ENCODE measurements around the gene LHX3.

Gene LHX3

GRCh38 chr9:136174779-136175615, 29.9 kb downstream of the LHX3 start:
- DNase-seq, result no peak

DNA sequence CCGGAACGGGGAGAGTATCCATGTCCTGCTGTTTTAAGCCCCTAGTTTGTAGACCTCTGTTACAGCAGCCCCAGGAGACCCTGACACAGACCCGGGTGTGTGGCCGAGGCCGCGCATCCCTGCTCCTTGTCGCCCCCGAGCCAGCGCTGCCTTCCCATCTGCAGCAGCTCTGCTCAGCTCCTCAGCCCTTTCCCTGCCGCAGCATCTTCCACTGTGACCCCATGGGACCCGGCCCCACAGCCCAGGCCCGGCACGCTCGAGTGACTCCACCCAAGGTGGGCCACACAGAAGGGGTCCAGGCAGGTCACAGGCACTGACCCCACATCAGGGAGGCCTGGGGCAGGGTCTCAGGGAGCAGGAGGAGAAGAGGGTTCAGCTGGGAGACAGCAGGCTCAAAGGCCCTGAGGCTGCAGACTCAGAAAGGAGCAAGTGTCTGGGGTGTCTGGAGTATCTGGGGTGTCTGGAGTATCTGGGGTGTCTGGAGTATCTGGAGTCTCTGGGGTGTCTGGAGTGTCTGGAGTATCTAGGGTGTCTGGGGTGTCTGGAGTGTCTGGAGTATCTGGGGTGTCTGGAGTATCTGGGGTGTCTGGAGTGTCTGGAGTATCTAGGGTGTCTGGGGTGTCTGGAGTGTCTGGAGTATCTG, 31.2 kb downstream of the LHX3 start:
- DNase-seq, result no peak

- DNase-seq, result no peak
Observed at GRCh38 chr9:136172412-136173079, 32.4 kb downstream of the LHX3 start.

- no peak for DNase-seq
Observed at GRCh38 chr9:136171801-136172411, 33.0 kb downstream of the LHX3 start.

GRCh38 chr9:136171009-136171800, 33.7 kb downstream of the LHX3 start:
- DNase-seq, result no peak

DNA sequence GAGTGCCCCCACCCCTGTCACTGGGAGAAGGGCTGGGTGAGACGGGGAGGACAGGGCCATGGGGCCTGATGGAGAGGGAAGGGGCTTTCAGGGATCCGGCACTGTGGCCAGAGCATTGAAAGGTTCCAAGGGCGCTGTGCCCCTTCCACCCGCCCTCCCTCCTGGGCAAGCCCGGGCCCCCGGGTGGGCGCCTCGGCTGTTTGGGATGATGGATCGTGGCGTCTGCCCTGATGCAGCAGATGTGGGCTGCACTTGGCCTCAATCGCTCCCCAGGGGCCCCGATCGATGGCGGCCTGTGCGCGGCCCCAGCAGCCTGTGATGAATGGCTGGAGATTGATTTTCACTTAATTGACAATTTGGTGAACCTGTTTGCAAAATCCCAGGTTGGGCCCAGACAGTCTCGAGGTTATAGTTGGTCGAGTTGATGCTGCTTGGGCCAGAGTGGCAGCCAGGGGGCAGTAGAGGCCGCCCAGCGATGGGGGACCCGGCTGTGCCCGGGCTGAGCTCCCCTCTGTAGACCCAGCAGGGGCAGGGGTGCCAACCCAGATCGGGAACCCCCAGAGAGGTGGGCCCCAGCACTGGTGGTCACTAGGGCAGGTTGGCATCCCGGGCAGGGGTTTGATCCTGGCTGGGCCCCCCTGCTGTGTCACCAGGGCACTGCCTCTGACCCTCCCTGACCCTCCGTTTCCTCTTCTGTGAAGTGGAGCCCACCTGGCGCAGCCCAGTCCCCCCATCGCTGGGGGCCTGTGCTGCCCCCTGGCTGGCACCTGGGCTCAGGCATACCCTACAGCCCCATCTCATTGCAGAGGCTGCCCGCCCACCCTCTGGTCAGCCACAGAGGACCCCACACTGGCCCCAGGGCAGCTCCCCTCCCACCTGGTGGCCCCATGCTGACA, 34.7 kb downstream of the LHX3 start:
- DNase-seq, result peak in 3 of 14 donors; percentile 12 to 22 (median 17)

DNA sequence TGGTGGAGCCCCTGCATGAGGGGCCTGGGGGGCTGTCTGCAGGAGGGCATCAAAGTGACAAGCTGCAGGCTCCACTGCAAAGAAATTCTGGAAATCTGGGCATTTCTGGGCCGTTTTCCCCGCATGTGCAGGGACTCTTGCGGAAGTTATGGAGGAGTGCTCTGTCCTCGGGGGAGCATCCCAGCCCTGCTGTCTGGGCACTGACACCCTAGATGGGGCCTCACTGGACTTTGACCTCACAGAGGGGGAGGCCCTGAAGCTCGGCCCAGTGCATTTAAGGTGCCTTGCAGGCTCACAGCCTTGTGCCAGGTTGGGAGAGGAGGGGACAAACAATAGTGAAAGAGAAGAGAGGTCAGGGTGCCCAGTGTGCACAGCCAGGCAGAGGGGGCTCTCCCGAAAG, 35.4 kb downstream of the LHX3 start:
- DNase-seq, result no peak

GRCh38 chr9:136163248-136163850, 41.6 kb downstream of the LHX3 start:
- DNase-seq, result no peak

DNA sequence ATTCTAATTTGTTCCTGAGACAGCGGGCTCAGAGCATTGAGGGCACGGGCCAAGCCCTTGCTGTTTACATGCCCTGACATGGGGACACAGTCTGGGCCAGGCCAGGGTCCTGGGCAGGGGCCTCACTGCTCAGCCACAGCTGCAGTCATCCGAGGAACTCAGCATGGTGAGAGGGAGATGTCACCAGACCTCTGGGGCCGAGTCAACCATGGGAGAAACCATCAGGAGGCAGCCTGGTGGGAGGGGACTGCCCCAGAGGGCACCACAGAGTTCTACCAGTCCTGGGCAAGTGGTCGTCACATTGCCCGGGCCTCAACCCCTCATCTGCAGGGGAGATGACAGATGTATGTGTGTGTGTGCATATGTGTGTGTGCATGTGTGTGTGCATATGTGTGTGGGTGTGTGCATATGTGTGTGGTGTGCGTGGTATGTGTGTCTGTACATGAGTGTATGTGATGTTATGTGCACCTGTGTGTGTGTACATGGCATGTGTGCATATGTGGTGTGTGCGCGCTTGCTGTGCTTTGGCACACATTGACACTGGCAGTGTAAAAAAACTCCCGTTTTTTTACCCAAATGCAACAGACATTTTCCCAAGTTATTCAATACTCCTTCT, 43.8 kb downstream of the LHX3 start:
- DNase-seq, result no peak

DNA sequence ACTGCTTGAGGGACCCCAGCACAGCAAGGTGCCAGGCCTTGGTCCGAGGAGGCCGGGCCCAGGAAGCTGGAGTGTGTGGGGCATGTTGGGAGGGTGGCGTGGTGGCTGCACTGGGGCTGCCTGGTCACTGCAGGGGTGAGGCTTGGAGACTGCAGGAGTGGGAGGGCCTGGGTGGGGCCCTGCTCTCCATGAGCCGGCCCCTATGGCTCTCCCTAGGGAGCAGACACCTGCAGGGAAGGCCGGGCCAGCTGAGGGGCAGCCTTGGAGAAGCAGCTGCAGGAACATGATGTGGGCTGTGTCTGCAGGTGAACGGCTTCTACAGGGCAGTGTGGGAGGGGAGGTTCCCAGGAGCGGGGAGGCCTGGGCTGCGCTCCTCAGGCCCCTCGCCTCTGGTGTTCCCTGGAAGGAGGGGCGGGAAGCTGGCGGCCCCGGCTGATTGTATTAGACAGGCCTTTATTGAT, 44.5 kb downstream of the LHX3 start:
- DNase-seq, result no peak

DNA sequence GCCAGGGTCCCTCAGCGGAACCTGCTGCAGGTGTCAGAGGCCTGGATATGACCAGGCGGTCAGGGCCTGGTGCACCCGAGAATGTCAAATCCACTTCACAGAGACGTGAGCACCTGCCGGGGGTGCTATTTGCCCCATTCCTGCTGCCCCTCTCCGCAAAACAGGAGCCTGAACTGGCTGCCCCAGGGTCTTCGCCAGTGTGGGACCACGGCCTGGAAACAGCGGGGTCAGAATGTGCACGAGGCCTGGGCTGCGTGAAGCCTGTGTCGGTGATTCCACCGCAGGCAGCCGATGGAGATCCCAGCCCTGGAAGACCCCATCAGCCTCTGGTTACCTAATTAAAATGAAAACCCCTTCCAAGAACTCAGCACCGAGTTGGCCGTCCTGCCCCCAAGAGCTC, 45.1 kb downstream of the LHX3 start:
- no peak for DNase-seq

DNA sequence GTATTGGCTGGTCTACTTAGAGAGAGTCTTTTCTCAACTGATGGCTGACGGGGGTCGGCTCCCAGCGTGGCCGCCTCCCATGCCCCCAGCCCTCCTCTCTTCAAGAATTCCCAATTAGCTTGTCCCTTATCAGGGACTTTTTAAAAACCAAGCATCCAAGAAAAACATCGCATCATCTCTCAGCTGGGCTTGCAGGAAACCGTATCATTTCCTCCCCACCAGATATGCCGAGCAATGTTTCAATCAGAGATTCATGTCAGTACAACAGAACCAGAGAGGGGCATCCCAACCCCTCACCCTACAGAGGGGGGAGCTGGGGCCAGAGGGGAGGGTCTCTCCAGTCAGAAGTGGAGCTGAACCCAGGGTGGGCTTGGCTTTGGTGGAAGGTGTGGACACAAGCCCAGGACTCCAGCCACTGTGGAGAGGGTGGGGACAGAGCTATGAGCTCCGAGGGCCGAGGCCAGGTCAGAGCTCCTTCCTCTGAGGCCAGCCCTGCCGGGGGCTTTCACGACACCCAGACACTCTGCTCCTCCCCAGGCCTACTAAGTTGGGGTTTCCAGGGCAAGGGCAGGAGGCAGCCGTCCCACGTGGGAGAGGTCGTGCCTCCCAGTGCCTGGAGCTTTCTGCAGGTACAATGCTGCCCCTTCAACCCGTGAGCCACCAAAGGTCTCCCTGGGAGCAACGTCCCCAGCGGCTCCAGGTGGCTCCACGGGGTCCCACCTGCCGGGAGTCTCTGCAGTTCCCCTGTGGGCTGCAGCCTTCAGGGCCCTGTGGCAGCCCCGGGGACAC, 47.3 kb downstream of the LHX3 start:
- no peak for DNase-seq

- DNase-seq, result no peak
Observed at GRCh38 chr9:136156209-136157120, 48.5 kb downstream of the LHX3 start.

DNA sequence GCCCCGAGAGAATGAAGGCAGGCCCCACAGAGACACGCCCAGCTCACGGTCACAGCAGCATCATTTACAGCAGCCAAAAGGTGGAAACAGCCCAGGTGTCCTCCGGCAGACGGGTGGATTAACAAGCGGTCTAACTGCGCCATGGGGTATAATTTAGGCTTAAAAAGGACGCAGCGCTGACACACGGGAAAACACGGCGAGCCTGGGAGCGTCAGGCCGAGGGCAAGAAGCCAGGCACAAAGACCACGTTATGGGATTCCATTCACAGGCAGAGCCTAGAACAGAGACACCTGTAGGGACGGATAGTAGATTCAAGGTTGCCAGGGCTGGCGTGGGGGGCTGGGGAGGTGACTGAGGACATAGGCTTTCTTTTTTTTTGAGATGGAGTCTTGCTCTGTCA, 49.4 kb downstream of the LHX3 start:
- no peak for DNase-seq

GRCh38 chr9:136154943-136155342, 50.0 kb downstream of the LHX3 start:
- DNase-seq, result no peak

DNA sequence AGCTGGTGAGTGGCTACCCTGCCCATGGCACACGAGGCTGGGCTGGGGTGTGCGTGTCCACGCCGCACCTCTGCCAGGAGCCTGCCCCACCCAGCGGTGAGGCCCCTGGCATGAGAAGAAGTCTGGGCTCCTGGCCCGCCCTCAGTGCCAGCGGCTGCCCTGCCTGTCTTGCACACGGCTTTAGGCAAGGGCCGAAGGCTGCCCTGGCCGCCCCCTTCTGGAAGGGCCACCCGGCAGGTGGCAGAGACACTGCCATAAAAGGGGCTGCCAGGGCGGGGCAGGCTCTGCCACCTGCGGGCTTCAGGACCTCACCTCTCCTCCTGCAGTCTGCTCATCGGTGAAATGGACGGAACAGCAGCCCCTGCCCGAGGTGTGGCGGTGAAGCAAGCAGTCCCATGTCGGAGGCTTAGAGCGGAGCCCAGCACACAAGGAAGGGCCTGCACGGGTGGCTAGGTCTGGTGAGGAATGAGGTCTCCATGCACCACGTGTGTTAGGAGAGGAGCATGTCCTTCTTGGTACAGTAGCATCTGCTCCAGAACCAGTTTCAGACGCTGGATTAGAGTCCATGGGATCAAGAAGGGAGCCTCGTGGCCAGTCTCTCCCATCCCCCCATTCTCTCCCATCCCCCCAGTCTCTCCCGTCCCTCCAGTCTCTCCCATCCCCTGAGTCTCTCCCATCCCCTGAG, 51.4 kb downstream of the LHX3 start:
- DNase-seq, result no peak

GRCh38 chr9:136152931-136153330, 52.0 kb downstream of the LHX3 start:
- DNase-seq, result no peak

- no peak for DNase-seq
Observed at GRCh38 chr9:136152543-136152866, 52.4 kb downstream of the LHX3 start.
